Pancreas (tissue), 10 donors: Measurements from ENCODE around the gene TPTE. TPM values are rescaled to one million over a fixed set of nuclear protein-coding genes. Genes with fewer than 3 reads are reported as not detected.
"Not testable (repeated sequence)": the region's sequence is repeated elsewhere in the genome, so short reads cannot be mapped to it uniquely, and the experiment has no call there.

Source experiments
- ATAC-seq, 4 donors: fragments of 200-7000 bp; cut with Tn5 transposase; one replicate each; pipeline versions ENCODE4 v1.8.0 to v1.9.1; 2020; ENCODE audit warnings: mild to moderate bottlenecking in 4 of 4, moderate library complexity in 4 of 4
- DNase-seq, 6 donors: peaks; one replicate each; pipeline ENCODE4 v3.0.0-alpha.2; 2020
- FAIRE-seq: peaks from 2 replicates; lab custom pipeline; 2012; peaks lifted over from hg19 to GRCh38; lab: Jason Lieb, UNC
- H3K27ac ChIP-seq, 4 donors: fragments of 200-600 bp; sonication (generic); 1 replicate in 3 of 4; 2 replicates in 1 of 4; pipeline versions ENCODE4 v1.5.0 to v1.8.0; 2020
- H3K27me3 ChIP-seq, 4 donors: fragments of 200-600 bp; one replicate each; pipeline ENCODE4 v1.8.0; 2021
- H3K36me3 ChIP-seq, 3 donors: fragments of 200-600 bp; sonication (generic) in 1 of 3; one replicate each; pipeline versions ENCODE4 v1.5.0 to v1.8.0; 2020 to 2021
- H3K4me1 ChIP-seq, 3 donors: fragments of 200-600 bp; one replicate each; pipeline ENCODE4 v1.8.0; 2021
- H3K4me3 ChIP-seq, 4 donors: fragments of 200-600 bp; sonication (generic) in 2 of 4; one replicate each; pipeline versions ENCODE4 v1.5.0 to v1.8.0; 2020 to 2021
- H3K9me3 ChIP-seq, 4 donors: fragments of 200-600 bp; one replicate each; pipeline ENCODE4 v1.8.0; 2021
- WGBS, 2 donors: extraction: QIAGEN DNeasy Blood & Tissue Kit; methylation state at CpG; one replicate each; pipeline ENCODE4 v1.1.7; 2013; 5-methylcytosine and 5-hydroxymethylcytosine counted together
- intact Hi-C, 3 donors: fragments of 100-400 bp; cut with DNase I; formaldehyde crosslinking; loops; one replicate each; pipeline versions ENCODE4 v1.11.1 to v1.14.2; 2022
- polyA plus RNA-seq, 2 donors: library from polyadenylated mRNA; stranded (reverse); fragments of 200-250 nt; gene quantifications; one replicate each; pipeline ENCODE4 v1.2.3, GENCODE V29; 2013
- total RNA-seq, 6 donors: library from RNA; stranded (reverse); fragmentation: NEBNext Ultra II Directional in 4 of 6; extraction: Animal tissue kit (Norgen Biotek cat#: 25700) in 4 of 6; gene quantifications; one replicate each; pipeline versions ENCODE4 v1.2.1 to v1.2.4, GENCODE V29; 2021 to 2023
- TF ChIP-seq, protein P1 (sequence below), 4 donors: fragments of 200-600 bp; sonication (generic) in 3 of 4; IDR thresholded peaks; one replicate each; pipeline versions ENCODE4 v1.5.0 to v1.8.0; 2021; ENCODE audit warnings: antibody characterized with exemption in 4 of 4
- donor health status: healthy with polysubstance abuse.
- donor health status: DM: no; HTN: no; CAD: no; lungs with moderate emphysema.
- donor health status: DM: no; HTN: no; CAD: no.
- donor health status: control.
- donor health status: control.
- donor health status: Bipolar disorder and iron deficiency.
- donor health status: DM: yes; HTN: yes; CAD: no.
- donor health status: DM: no; HTN: no; CAD: no.
- donor health status: DM: no; HTN: no; CAD: no.
- donor health status: DM: yes; HTN: yes; CAD: no.

Gene TPTE
- total and polyA plus RNA-seq, 8 donors, result 0.12 TPM; not detected in 7

DNA sequence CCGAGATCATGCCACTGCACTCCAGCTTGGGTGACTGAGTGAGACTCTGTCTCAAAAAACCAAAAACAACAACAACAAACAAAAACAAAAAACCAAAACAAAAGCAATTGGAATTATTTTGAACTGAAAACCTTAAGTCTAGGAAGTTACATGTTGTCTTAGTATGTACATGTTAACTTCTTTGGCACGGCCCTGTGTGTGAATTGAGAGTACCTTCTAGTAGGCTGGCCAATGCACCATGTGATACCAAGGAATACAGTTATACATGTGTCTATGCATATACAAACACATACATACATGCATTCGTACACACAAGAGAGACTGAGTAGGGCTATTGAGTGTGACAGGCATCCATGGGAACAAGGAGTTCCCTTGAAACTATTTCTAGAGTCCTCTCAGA lies 18.6 kb downstream of the TPTE start:
- 38 to 41% methylated on average over 3 of the region's 3 CpGs for WGBS, 2 donors
- TF ChIP-seq, protein P1, sequence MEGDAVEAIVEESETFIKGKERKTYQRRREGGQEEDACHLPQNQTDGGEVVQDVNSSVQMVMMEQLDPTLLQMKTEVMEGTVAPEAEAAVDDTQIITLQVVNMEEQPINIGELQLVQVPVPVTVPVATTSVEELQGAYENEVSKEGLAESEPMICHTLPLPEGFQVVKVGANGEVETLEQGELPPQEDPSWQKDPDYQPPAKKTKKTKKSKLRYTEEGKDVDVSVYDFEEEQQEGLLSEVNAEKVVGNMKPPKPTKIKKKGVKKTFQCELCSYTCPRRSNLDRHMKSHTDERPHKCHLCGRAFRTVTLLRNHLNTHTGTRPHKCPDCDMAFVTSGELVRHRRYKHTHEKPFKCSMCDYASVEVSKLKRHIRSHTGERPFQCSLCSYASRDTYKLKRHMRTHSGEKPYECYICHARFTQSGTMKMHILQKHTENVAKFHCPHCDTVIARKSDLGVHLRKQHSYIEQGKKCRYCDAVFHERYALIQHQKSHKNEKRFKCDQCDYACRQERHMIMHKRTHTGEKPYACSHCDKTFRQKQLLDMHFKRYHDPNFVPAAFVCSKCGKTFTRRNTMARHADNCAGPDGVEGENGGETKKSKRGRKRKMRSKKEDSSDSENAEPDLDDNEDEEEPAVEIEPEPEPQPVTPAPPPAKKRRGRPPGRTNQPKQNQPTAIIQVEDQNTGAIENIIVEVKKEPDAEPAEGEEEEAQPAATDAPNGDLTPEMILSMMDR (IDR thresholded peaks at IDR 0.05), result no peak

DNA sequence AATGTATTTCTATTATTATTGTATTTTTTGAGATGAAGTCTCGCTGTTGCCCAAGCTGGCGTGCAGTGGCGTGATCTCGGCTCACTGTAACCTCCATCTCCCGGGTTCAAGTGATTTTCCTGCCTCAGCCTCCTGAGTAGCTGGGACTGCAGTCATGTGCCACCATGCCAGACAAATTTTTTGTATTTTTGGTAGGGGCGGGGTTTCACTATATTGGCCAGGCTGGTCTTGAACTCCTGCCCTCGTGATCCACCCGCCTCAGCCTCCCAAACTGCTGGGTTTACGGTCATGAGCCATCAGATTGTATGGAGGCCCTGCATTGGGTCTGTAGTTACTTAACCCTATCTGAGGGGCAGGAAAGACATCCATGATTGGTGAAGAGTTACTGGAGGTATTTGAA lies 23.0 kb downstream of the TPTE start:
- 51 to 64% methylated on average over 9 of the region's 9 CpGs for WGBS, 2 donors
- H3K36me3 ChIP-seq, FAIRE-seq, DNase-seq, H3K9me3 ChIP-seq, H3K27ac ChIP-seq, H3K4me3 ChIP-seq, H3K4me1 ChIP-seq, intact Hi-C loops, ATAC-seq, H3K27me3 ChIP-seq: not testable (repeated sequence)

More for the DNA sequence above, 18.6 kb downstream of the TPTE start:
- intact Hi-C loops, result no loop called here
- Histone ChIP-seq H3K4me1 (no peaks in the 10 kb centered on the region), H3K27ac (no peak overlapping the region), H3K4me3 (no peak overlapping the region), H3K36me3 (no peaks in the 10 kb centered on the region), H3K27me3 (no peaks in the 10 kb centered on the region), H3K9me3 (no peaks in the 10 kb centered on the region)
- ATAC-seq, result no peak
- no peak for DNase-seq
- FAIRE-seq, result no peak

DNA sequence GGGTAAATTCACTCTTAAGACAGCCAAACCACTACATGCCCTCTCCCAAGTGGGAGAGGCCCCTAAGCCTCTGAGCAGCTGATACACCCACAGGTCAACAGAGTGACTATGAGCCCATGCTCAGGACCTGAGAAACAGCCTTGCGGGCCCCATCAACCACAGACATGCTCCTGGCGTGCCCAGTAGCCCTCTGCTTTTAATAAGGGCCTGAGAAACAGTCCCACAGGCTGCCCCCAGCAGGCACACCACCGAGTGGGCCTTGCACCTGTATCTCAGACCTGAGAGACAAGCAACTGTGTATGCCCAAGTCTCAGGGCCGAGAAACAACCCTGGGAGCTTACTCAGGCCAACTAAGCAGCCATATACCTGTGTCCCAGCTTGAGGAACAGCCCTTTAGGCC lies 26.5 kb downstream of the TPTE start:
- 23 to 26% methylated on average over 4 of the region's 4 CpGs for WGBS, 2 donors
- intact Hi-C loops, ATAC-seq, H3K36me3 ChIP-seq, H3K9me3 ChIP-seq, H3K27me3 ChIP-seq, FAIRE-seq, H3K4me1 ChIP-seq, H3K27ac ChIP-seq, H3K4me3 ChIP-seq: not testable (repeated sequence)
- DNase-seq, result peak in 1 of 6 donors; percentile 48

DNA sequence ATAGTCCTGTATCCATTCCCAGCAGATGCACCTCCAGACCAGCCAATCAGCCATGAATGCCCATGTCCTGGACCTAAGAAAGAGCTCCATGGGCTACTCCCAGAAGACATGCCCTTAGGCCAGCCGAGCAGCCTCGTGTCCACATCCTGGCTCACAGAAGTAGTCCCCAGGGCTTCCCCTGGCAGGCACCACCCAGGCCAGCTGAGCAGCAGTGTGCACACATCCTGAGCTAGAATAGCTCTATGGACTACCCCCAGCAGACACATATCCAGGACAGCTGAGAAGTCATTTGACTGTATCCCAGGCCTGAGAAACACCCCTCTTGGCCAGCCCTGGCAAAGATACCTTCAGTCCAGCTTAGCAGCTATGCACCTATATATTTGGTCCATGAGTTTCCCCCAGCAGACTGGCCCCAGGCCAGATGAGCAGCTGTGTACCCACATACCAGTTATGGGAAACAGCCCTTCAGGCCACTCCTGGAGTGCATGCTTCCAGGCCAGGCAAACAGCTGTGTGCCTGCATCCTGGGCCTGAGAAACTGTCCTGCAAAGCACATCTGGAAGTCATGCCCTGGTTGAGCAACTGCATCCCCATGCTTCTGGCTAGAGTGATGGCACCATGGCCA lies 27.1 kb downstream of the TPTE start:
- ATAC-seq, H3K4me1 ChIP-seq, H3K36me3 ChIP-seq, H3K9me3 ChIP-seq, H3K27me3 ChIP-seq, H3K4me3 ChIP-seq, FAIRE-seq, intact Hi-C loops, H3K27ac ChIP-seq: not testable (repeated sequence)
- 53 to 73% methylated on average over 2 of the region's 2 CpGs for WGBS, 2 donors
- peak in 1 of 6 donors; percentile 62 for DNase-seq

DNA sequence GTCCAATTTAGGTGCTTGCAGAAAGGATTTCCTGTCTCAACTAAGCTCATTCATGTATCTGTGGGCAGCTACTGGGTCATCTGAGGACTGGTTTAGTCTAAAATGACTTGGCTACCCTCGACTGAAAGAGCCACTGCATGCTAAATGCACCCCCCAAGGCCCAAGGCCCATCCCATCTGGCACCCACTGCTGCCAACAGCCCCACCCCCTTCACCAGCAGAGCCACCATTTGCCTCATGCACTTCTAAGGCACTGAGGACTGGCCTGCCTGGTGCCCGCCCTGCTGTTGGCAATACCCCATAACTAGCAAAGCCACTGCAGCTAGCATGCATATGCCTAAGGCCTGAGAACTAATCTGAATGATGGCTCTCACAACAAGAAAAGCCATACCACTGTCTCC lies 49.4 kb downstream of the TPTE start:
- H3K4me1 ChIP-seq, DNase-seq, intact Hi-C loops, H3K27ac ChIP-seq, H3K9me3 ChIP-seq, FAIRE-seq, H3K36me3 ChIP-seq, H3K4me3 ChIP-seq, H3K27me3 ChIP-seq, ATAC-seq: not testable (repeated sequence)
- WGBS, 2 donors, result 29 to 37% methylated on average over 2 of the region's 2 CpGs

DNA sequence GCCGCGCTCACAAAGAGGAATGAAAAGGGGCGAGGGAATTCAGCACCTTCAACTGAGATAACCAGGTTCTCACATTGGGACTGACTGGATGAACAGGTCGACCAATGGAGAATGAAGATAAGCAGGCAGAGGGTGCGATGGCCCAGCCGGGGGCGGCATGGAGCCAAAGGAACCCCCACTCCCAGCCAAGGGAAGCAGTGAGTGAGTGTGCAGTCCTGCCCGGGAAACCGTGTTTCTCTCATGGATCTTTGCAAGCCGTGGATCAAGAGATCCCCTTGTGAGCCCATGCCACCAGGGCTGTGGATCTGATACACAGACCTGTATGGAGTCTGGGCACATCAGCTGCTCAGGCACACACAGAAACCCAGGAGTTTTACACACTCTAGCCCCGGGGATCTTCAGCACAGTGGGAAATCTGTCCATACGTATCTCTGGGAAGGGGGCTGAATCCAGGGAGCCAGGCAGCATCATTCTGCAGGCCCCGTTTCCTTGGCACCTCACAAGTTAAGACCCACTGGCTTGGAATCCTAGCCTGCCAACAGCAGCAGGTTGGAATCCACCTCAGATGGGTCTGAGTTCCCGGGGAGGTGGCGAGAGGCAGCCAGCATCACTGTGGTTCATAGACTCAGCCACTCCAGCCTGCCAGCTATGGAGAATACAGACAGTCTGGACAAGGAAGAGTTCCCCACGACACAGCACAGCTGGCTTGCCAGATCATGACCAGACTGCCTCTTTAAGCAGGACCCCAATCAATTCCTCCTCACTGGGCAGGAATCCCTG lies 53.3 kb downstream of the TPTE start:
- FAIRE-seq, H3K4me3 ChIP-seq, intact Hi-C loops, H3K27me3 ChIP-seq, H3K4me1 ChIP-seq, H3K27ac ChIP-seq, H3K36me3 ChIP-seq, H3K9me3 ChIP-seq: not testable (repeated sequence)
- ATAC-seq (peak in 1 of 4 donors; percentile 19), DNase-seq (peak in 2 of 6 donors; percentile 59)
- WGBS, 2 donors, result 53 to 63% methylated on average over 16 of the region's 16 CpGs

DNA sequence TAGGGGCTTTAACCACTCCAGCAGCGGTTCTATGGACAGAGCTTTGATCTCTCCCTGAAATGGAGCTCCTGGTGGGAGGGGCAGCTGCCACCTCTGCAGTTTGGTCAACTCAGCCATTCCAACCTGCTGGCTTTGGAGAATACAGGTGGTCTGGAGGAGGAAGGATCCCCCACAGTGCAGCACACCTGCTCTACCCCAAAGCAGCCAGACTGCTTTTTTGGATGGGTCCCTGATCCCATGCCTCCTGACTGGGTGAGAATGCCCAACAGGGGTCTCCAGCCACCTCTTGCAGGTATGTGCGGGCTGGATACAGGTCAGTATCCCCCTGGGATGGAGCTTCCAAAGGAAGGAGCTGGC lies 53.9 kb downstream of the TPTE start:
- 49 to 53% methylated on average over 2 of the region's 2 CpGs for WGBS, 2 donors
- H3K4me3 ChIP-seq, result no peak overlapping the region
- peak in 1 of 4 donors; percentile 10 for ATAC-seq
- H3K4me1 ChIP-seq, result no peaks in the 10 kb centered on the region
- peaks cover 0 to 7% (median 0%) of the 10 kb centered on the region in 4 donors for H3K9me3 ChIP-seq
- DNase-seq, result no peak
- intact Hi-C loops, result no loop called here
- FAIRE-seq, result no peak
- H3K27me3 ChIP-seq, result no peaks in the 10 kb centered on the region
- TF ChIP-seq, protein P1 (IDR thresholded peaks at IDR 0.05), result no peak
- no peak overlapping the region for H3K27ac ChIP-seq
- no peaks in the 10 kb centered on the region for H3K36me3 ChIP-seq

DNA sequence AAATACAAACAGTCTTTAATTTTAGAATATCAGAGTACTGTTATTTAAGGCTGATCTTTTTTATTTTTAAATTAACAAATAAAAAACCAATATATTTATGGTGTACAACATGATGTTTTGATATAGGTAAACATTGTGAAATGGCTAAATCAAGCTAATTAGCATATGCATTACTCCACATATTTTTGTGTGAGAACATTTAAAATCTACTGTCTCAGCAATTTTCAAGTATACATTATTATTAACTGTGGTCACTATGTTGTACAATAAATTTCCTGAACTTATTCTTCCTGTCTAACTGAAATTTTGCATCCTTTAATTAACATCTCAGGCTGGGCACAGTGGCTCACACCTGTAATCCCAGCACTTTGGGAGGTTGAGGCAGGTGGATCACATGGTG lies 57.5 kb downstream of the TPTE start:
- H3K9me3 ChIP-seq, H3K36me3 ChIP-seq, H3K27me3 ChIP-seq, ATAC-seq, DNase-seq, H3K4me1 ChIP-seq, intact Hi-C loops, H3K4me3 ChIP-seq, FAIRE-seq, H3K27ac ChIP-seq: not testable (repeated sequence)

DNA sequence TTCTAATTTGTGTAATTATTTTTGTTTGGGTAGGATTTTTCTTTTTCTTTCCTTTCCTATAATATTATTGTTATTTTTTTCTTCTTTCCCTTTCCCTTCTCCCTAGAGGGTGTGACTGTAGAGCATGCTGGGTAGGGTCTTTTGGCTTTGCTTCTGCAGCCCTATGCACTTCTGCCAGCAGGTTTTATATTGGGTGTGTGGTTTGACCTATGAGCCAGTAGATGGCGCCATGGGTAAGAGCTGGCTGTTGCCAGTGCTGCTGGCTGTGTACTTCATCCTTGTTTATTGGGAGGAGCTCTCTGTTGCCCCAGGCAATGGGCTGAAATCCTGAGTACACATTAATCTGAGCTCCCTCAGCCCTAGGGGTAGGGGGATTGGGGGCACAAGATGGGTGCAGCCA lies 67.7 kb downstream of the TPTE start:
- H3K27ac ChIP-seq, DNase-seq, H3K4me3 ChIP-seq, FAIRE-seq, intact Hi-C loops, H3K36me3 ChIP-seq, H3K9me3 ChIP-seq, ATAC-seq, H3K27me3 ChIP-seq, H3K4me1 ChIP-seq: not testable (repeated sequence)
- 0 to 4% methylated on average over 1 of the region's 1 CpG for WGBS, 2 donors

DNA sequence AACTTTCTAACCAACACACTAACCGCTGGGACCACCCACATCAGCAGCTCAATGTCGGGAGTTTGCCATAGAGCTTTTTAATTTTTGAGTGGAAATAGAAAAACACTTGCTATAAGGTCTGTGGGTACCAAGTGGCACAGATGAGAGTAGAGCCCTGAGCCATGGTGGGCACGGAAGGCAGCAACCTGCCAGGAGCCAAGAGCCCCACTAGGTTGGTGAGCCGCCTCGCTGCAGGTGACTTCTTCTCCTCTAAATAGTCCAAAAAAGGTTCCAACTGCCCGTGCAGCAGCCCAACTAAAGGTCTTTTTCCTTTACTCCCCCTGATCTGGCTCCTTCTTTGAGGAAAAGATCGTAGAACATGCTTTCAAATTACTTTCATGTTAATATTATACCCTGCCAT lies 85.7 kb downstream of the TPTE start:
- H3K27ac ChIP-seq, FAIRE-seq, H3K4me1 ChIP-seq, H3K9me3 ChIP-seq, intact Hi-C loops, H3K27me3 ChIP-seq, ATAC-seq, H3K36me3 ChIP-seq, H3K4me3 ChIP-seq: not testable (repeated sequence)
- WGBS, 2 donors, result 48 to 52% methylated on average over 7 of the region's 7 CpGs
- peak in 1 of 6 donors; percentile 52 for DNase-seq
